HG02678 (cell line): ENCODE results near the gene ALDH2.
"Not testable (repeated sequence)": the region's sequence is repeated elsewhere in the genome, so short reads cannot be mapped to it uniquely, and the experiment has no call there.

ENCODE experiments used
- ATAC-seq: cut with Tn5 transposase; IDR thresholded peaks from one replicate; pipeline ENCODE4 v1.9.1; 2021; ENCODE audit warnings: mild to moderate bottlenecking, moderate library complexity; ENCODE audit not compliant: unreplicated experiment

The ALDH2 gene

GRCh38 chr12:111784953-111785352 is 18.2 kb downstream of the ALDH2 start:
- ATAC-seq = no peak

GRCh38 chr12:111785651-111786050 is 18.9 kb downstream of the ALDH2 start:
- ATAC-seq = no peak

- no peak for ATAC-seq
Measured at GRCh38 chr12:111788178-111788654, 21.5 kb downstream of the ALDH2 start.

GRCh38 chr12:111789779-111790178 is 23.0 kb downstream of the ALDH2 start:
- no peak for ATAC-seq

GRCh38 chr12:111791507-111791906 is 24.8 kb downstream of the ALDH2 start:
- ATAC-seq = no peak

GRCh38 chr12:111792155-111792855 is 25.6 kb downstream of the ALDH2 start:
- ATAC-seq = no peak

- ATAC-seq = no peak
Measured at GRCh38 chr12:111792856-111793235, 26.1 kb downstream of the ALDH2 start.

- ATAC-seq = no peak
Measured at GRCh38 chr12:111798182-111798581, 31.4 kb downstream of the ALDH2 start.

- no peak for ATAC-seq
Measured at GRCh38 chr12:111799758-111800157, 33.0 kb downstream of the ALDH2 start.

GRCh38 chr12:111803038-111803626 is 36.4 kb downstream of the ALDH2 start:
- no peak for ATAC-seq

- no peak for ATAC-seq
Measured at GRCh38 chr12:111803851-111804250, 37.1 kb downstream of the ALDH2 start.

- no peak for ATAC-seq
Measured at GRCh38 chr12:111806304-111806703, 39.6 kb downstream of the ALDH2 start.

GRCh38 chr12:111807232-111807631 is 40.5 kb downstream of the ALDH2 start:
- ATAC-seq = no peak

GRCh38 chr12:111812881-111813741 is 46.4 kb downstream of the ALDH2 start:
- ATAC-seq = peak; percentile 57

- no peak for ATAC-seq
Measured at GRCh38 chr12:111816065-111816615, 49.4 kb downstream of the ALDH2 start.

- not testable (repeated sequence) for ATAC-seq
Measured at GRCh38 chr12:111816898-111817297, 50.2 kb downstream of the ALDH2 start.

- ATAC-seq = no peak
Measured at GRCh38 chr12:111818340-111818739, 51.6 kb downstream of the ALDH2 start.

- ATAC-seq = no peak
Measured at GRCh38 chr12:111819191-111820158, 52.7 kb downstream of the ALDH2 start.

GRCh38 chr12:111820828-111821227 is 54.1 kb downstream of the ALDH2 start:
- ATAC-seq = not testable (repeated sequence)

- ATAC-seq = no peak
Measured at GRCh38 chr12:111822886-111823285, 56.2 kb downstream of the ALDH2 start.
